Right lobe of liver (tissue), 6 donors: ENCODE measurements around the gene TECPR2. TPM values are rescaled to one million over a fixed set of nuclear protein-coding genes. Genes with fewer than 3 reads are reported as not detected.

Source experiments
- ATAC-seq, 4 donors: fragments of 200-7000 bp; cut with Tn5 transposase; one replicate each; pipeline ENCODE4 v1.9.1; 2020; ENCODE audit warnings: mild to moderate bottlenecking in 4 of 4, moderate library complexity in 4 of 4
- DNase-seq, 3 donors: peaks; one replicate each; pipeline ENCODE4 v3.0.0-alpha.2; 2020
- H3K27ac ChIP-seq, 3 donors: fragments of 200-600 bp; one replicate each; pipeline ENCODE4 v1.8.0; 2022
- H3K27me3 ChIP-seq, 2 donors: fragments of 200-600 bp; one replicate each; pipeline ENCODE4 v1.8.0; 2022
- H3K36me3 ChIP-seq, 4 donors: fragments of 200-600 bp; sonication (generic) in 1 of 4; one replicate each; pipeline versions ENCODE4 v1.5.1 to v1.8.0; 2017 to 2022; ENCODE audit warnings: control low read depth in 1 of 4
- H3K4me1 ChIP-seq, 4 donors: fragments of 200-600 bp; sonication (generic) in 1 of 4; one replicate each; pipeline versions ENCODE4 v1.5.1 to v1.8.0; 2017 to 2022; ENCODE audit warnings: control low read depth in 1 of 4
- H3K4me3 ChIP-seq, 3 donors: fragments of 200-600 bp; one replicate each; pipeline ENCODE4 v1.8.0; 2022
- H3K9me3 ChIP-seq, 4 donors: fragments of 200-600 bp; sonication (generic) in 1 of 4; one replicate each; pipeline versions ENCODE4 v1.5.1 to v1.8.0; 2017 to 2022; ENCODE audit warnings: control low read depth in 1 of 4
- POLR2A ChIP-seq: fragments of 450-650 bp; IDR thresholded peaks from one replicate; pipeline ENCODE4 v1.6.1; 2017; ENCODE audit warnings: antibody characterized with exemption, mild to moderate bottlenecking
- WGBS: methylation state at CpG from one replicate; pipeline ENCODE4 v1.1.6; 2018; ENCODE audit warnings: low coverage, low lambda C conversion rate; ENCODE audit not compliant: insufficient coverage; ENCODE audit errors: missing lambda C conversion rate; 5-methylcytosine and 5-hydroxymethylcytosine counted together
- intact Hi-C, 2 donors: fragments of 100-400 bp; cut with DNase I; formaldehyde crosslinking; loops; one replicate each; pipeline versions ENCODE4 v1.11.2 to v1.14.1; 2022
- total RNA-seq, 6 experiments: library from RNA; depleted of rRNA in 2 of 6; stranded (reverse); fragments of >200 nt in 2 of 6; fragmentation: NEBNext Ultra II Directional in 3 of 6; extraction: Animal tissue kit (Norgen Biotek cat#: 25700) in 3 of 6; gene quantifications; one replicate each; pipeline versions ENCODE4 v1.1.0 to v1.2.4, GENCODE V29; 2016 to 2023
- TF ChIP-seq, protein P1 (sequence below), 4 donors: fragments of 200-600 bp in 3 of 4; fragments of 450-650 bp in 1 of 4; IDR thresholded peaks; one replicate each; pipeline versions ENCODE4 v1.5.1 to v1.8.0; 2016 to 2022; ENCODE audit warnings: antibody characterized with exemption in 4 of 4, mild to moderate bottlenecking in 2 of 4
- donor health status: DM: no; HTN: yes; CAD: no.
- donor health status: DM: no; HTN: no; CAD: no.
- donor health status: DM: no; HTN: no; CAD: no.
- donor health status: DM: no; HTN: yes; CAD: no.
- donor health status: DM: no; HTN: yes; CAD: no.

Gene TECPR2
- total RNA-seq, 6 experiments from 2014 or later: 5.5 to 10.5 (median 9.4) TPM

DNA sequence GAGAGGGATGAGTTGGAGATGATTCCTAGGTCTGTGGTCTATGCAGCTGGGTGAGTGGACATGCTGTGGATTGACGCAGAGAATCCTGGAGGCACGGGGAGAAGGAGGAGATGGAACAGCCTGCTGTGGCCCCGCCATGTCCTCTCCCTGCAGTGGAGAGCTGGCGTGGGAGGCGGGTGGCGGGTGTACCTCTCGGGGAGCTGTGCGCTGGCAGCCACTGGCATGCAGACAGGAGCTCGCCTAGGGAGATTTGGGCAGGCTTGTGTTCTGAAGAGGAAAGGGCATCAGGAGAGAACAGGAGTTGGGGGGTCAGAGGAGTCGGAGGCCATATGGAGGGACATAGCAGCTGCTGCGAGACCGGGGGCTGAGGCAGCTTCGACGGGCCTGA, 56.1 kb downstream of the TECPR2 start:
- DNase-seq (no peak), ATAC-seq (no peak)
- intact Hi-C loops: no loop called here
- Histone ChIP-seq H3K36me3 (peaks cover 0 to 8% (median under 1%) of the 10 kb centered on the region in 4 donors), H3K9me3 (no peaks in the 10 kb centered on the region), H3K4me1 (no peaks in the 10 kb centered on the region), H3K27me3 (no peaks in the 10 kb centered on the region), H3K27ac (no peak overlapping the region), H3K4me3 (no peak overlapping the region)
- TF ChIP-seq POLR2A: no peak
- TF ChIP-seq, protein P1, sequence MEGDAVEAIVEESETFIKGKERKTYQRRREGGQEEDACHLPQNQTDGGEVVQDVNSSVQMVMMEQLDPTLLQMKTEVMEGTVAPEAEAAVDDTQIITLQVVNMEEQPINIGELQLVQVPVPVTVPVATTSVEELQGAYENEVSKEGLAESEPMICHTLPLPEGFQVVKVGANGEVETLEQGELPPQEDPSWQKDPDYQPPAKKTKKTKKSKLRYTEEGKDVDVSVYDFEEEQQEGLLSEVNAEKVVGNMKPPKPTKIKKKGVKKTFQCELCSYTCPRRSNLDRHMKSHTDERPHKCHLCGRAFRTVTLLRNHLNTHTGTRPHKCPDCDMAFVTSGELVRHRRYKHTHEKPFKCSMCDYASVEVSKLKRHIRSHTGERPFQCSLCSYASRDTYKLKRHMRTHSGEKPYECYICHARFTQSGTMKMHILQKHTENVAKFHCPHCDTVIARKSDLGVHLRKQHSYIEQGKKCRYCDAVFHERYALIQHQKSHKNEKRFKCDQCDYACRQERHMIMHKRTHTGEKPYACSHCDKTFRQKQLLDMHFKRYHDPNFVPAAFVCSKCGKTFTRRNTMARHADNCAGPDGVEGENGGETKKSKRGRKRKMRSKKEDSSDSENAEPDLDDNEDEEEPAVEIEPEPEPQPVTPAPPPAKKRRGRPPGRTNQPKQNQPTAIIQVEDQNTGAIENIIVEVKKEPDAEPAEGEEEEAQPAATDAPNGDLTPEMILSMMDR (IDR thresholded peaks at IDR 0.05): no peak
- 97% methylated on average over 9 of the region's 14 CpGs for WGBS

DNA sequence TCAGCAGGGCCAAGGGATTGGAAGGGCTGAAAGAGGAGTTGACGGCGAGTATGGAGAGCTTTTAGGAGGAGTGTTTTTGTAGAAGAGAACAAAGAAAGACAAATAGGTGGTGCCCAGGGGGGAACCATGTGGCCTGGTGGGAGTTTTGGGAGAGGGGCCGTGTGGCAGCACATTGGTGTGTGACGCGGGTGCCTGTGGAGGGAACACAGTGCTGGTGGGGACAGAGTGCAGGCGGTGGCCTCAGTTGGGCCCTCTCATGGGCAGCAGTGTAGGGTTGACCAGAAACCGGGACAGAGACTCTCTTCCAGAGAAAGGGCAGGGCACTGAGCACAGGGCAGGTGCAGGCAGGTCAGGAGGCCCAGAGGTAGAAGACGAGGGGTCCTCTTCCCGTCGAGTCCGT, 56.5 kb downstream of the TECPR2 start:
- TF ChIP-seq, protein P1 (IDR thresholded peaks at IDR 0.05): no peak
- TF ChIP-seq POLR2A: no peak
- DNase-seq (no peak), ATAC-seq (peak in 2 of 4 donors; percentile 21 to 25)
- Histone ChIP-seq H3K36me3 (peaks cover 0 to 8% (median under 1%) of the 10 kb centered on the region in 4 donors), H3K27me3 (no peaks in the 10 kb centered on the region), H3K9me3 (no peaks in the 10 kb centered on the region), H3K4me3 (no peak overlapping the region), H3K4me1 (no peaks in the 10 kb centered on the region), H3K27ac (no peak overlapping the region)
- 94% methylated on average over 7 of the region's 11 CpGs for WGBS
- intact Hi-C loops: no loop called here

DNA sequence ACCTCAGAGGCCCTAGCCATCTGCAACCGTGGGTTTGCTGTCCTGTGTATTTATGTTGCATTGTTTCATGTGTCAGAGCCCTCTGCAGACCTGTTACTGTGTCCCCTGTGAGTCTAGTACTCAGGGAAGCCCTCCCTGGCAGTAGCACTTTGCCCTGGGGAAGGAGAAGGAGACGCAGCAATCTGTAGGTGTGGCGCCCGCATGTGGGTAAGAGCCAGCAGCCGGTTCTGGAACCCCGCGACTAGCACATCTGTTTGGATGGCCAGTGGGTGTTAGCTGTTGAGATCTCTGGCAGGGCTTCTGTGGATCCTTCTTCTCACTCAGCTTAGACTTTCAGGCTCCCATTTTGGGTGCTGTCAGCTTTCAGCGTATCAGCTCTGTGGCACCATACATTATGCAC, 57.0 kb downstream of the TECPR2 start:
- intact Hi-C loops: no loop called here

DNA sequence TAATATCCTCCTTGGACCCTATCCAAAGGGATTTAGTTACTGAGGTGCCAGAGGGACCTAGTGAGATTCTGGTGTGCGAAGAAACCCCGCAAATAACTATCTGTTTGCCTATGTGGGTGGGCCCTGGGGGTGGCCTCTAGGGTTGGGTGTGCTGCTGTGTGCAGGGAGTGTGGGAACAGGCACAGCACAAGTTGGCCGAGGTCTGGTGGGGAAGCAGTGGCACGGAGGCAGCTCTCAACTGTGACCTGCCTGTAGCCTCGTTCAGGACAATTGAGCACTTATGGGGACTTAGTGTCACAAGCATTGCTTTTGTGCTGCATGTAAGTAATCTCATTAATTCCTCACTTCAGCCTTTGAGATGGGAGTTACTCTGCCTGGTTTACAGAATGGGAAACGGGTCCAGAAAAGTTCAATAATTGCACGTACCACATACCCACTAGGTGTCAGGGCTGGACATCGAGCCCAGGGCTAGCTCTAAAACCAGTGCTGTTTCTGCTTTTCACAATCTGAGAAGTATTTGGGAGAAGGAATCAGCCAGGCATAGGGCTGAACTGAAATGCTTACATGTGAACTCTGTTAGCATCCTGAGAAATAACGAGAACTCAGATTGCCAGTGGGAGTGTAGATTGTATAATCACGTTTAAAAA, 58.8 kb downstream of the TECPR2 start:
- intact Hi-C loops: no loop called here
- ATAC-seq (no peak), DNase-seq (no peak)
- Histone ChIP-seq H3K27ac (no peak overlapping the region), H3K4me3 (no peak overlapping the region), H3K9me3 (no peaks in the 10 kb centered on the region), H3K4me1 (no peaks in the 10 kb centered on the region), H3K36me3 (no peaks in the 10 kb centered on the region), H3K27me3 (no peaks in the 10 kb centered on the region)
- TF ChIP-seq POLR2A: no peak
- TF ChIP-seq, protein P1 (IDR thresholded peaks at IDR 0.05): no peak
- 79% methylated on average over 7 of the region's 10 CpGs for WGBS

More for the DNA sequence above, 57.0 kb downstream of the TECPR2 start:
- no peaks in the 10 kb centered on the region for H3K27me3 ChIP-seq
- no peak overlapping the region for H3K27ac ChIP-seq
- H3K4me1 ChIP-seq: no peaks in the 10 kb centered on the region
- peaks cover 0 to 6% (median under 1%) of the 10 kb centered on the region in 4 donors for H3K36me3 ChIP-seq
- no peak overlapping the region for H3K4me3 ChIP-seq
- no peaks in the 10 kb centered on the region for H3K9me3 ChIP-seq
- peak in 1 of 4 donors; percentile 10 for ATAC-seq
- no peak for TF ChIP-seq POLR2A
- TF ChIP-seq, protein P1 (IDR thresholded peaks at IDR 0.05): no peak
- DNase-seq: no peak
- 100% methylated on average over 1 of the region's 8 CpGs for WGBS
